ENCODE data around the gene OXLD1.

GRCh38 chr17:81664051-81664470, 2.3 kb downstream of the OXLD1 start:
- TF ChIP-seq POLR2A (IDR thresholded peaks at IDR 0.05) (no peak), POLR2AphosphoS5 (IDR thresholded peaks at IDR 0.05; ENCODE audit: insufficient read depth in 1 of 2, low read depth in 1 of 2) (no peak)
